ENCODE results near the gene CDIP1.

- no peak for TF ChIP-seq CTCF (IDR thresholded peaks at IDR 0.05)
- no peak for TF ChIP-seq EP300 (IDR thresholded peaks at IDR 0.05)
- no peak for TF ChIP-seq POLR2A (IDR thresholded peaks at IDR 0.05)
- TF ChIP-seq POLR2AphosphoS5 (IDR thresholded peaks at IDR 0.05), result no peak
Observed at GRCh38 chr16:4578961-4579530, 40.5 kb upstream of the CDIP1 start.

Data from upper lobe of left lung (tissue), 4 donors.